HepG2 (cell line): ENCODE results near the gene NT5DC1. TPM values are rescaled to one million over a fixed set of nuclear protein-coding genes. Genes with fewer than 3 reads are reported as not detected.

Experiments used
- ATAC-seq: fragments of 200-7000 bp; cut with Tn5 transposase; 3 replicates; pipeline ENCODE4 v1.9.1; 2020; ENCODE audit warnings: mild to moderate bottlenecking, moderate library complexity
- BruUV-seq: library from RNA; stranded (reverse); fragments of 400-500 nt; replicated peaks from 2 replicates; lab custom pipeline; 2021; lab: Mats Ljungman, UMichigan
- CTCF ChIA-PET: fragments of 300-600 bp; formaldehyde crosslinking; extraction: SDS; loops from one replicate; lab custom pipeline; 2021; ENCODE audit warnings: low total read pairs, inconsistent platforms, low intra/inter-chr PET ratio; lab: Yijun Ruan, JAX
- POLR2A ChIA-PET: fragments of 350-600 bp; sonication (Branson Sonifier 250); formaldehyde crosslinking; loops from one replicate; lab custom pipeline; 2020; ENCODE audit warnings: antibody characterized with exemption, inconsistent platforms; lab: Yijun Ruan, JAX
- DNase-seq: peaks from one replicate; pipeline ENCODE4 v3.0.0-alpha.2; 2015; ENCODE audit warnings: low spot score
- FAIRE-seq: peaks from 3 replicates; lab custom pipeline; 2011; peaks lifted over from hg19 to GRCh38; lab: Jason Lieb, UNC
- H2AFZ ChIP-seq: one replicate; pipeline ENCODE4 v1.6.1; 2011; ENCODE audit warnings: low read length, inconsistent platforms
- H3K27ac ChIP-seq: fragments of 300-600 bp; 3 replicates; pipeline ENCODE4 v1.8.0; 2011; ENCODE audit warnings: mixed run types, mild to moderate bottlenecking, mixed read lengths, low read length, inconsistent platforms; ENCODE audit not compliant: insufficient read depth; ENCODE audit errors: extremely low read length
- H3K27me3 ChIP-seq, 2 experiments: fragments of 200-600 bp in 1 of 2; 2 replicates in 1 of 2; 3 replicates in 1 of 2; pipeline versions ENCODE4 v1.6.0 to v1.8.0; 2011; ENCODE audit warnings: low read length in 2 of 2, mild to moderate bottlenecking in 2 of 2, moderate library complexity in 2 of 2, inconsistent platforms in 1 of 2; ENCODE audit not compliant: insufficient read depth in 2 of 2, control insufficient read depth in 1 of 2
- H3K36me3 ChIP-seq, 2 experiments: fragments of 200-600 bp in 1 of 2; replicated peaks in 1 of 2; 2 replicates in 1 of 2; 3 replicates in 1 of 2; pipeline versions ENCODE4 v1.5.1 to v1.8.0; 2011; ENCODE audit warnings: low read length in 2 of 2, inconsistent platforms in 1 of 2; ENCODE audit not compliant: insufficient read depth in 2 of 2, control insufficient read depth in 1 of 2
- H3K4me1 ChIP-seq: 2 replicates; pipeline ENCODE4 v1.5.1; 2012; ENCODE audit warnings: low read length, inconsistent platforms; ENCODE audit not compliant: insufficient read depth
- H3K4me2 ChIP-seq: 2 replicates; pipeline ENCODE4 v1.6.0; 2011; ENCODE audit warnings: low read depth, low read length, inconsistent platforms
- H3K4me3 ChIP-seq, 3 experiments: fragments of 200-600 bp in 1 of 3; sonication (generic), shearing (Covaris generic) in 1 of 3; replicated peaks in 1 of 3; 2 replicates each; pipeline ENCODE4 v1.5.1; 2011 to 2016; ENCODE audit warnings: low read length in 3 of 3, inconsistent platforms in 2 of 3, low read depth in 2 of 3, mild to moderate bottlenecking in 2 of 3, control low read depth in 1 of 3, mixed read lengths in 1 of 3; ENCODE audit not compliant: insufficient read depth in 1 of 3
- H3K79me2 ChIP-seq: one replicate; pipeline ENCODE4 v1.6.1; 2011; ENCODE audit warnings: low read length, inconsistent platforms; ENCODE audit not compliant: insufficient read depth
- H3K9ac ChIP-seq: 2 replicates; pipeline ENCODE4 v1.6.0; 2011; ENCODE audit warnings: mild to moderate bottlenecking, low read depth, low read length, inconsistent platforms; ENCODE audit not compliant: insufficient read depth
- H3K9me3 ChIP-seq: 2 replicates; pipeline ENCODE4 v1.5.1; 2012; ENCODE audit warnings: mild to moderate bottlenecking, low read length
- H4K20me1 ChIP-seq: 2 replicates; pipeline ENCODE4 v1.6.0; 2011; ENCODE audit warnings: inconsistent platforms, mild to moderate bottlenecking, low read length, moderate library complexity; ENCODE audit not compliant: insufficient read depth
- AKNA ChIP-seq: sonication (generic); formaldehyde crosslinking; IDR thresholded peaks from 2 replicates; pipeline ENCODE4 v1.4.0; 2020; ENCODE audit warnings: missing genetic modification reagents, borderline replicate concordance
- ARID5B ChIP-seq: IDR thresholded peaks from 2 replicates; pipeline ENCODE4 v1.4.0; 2020; ENCODE audit warnings: mild to moderate bottlenecking, missing genetic modification reagents
- ATM ChIP-seq: fragments of 450-650 bp; IDR thresholded peaks from 2 replicates; pipeline ENCODE4 v1.7.1; 2017; ENCODE audit warnings: mild to moderate bottlenecking, borderline replicate concordance
- IKZF4 ChIP-seq: sonication (generic); formaldehyde crosslinking; IDR thresholded peaks from 2 replicates; pipeline ENCODE4 v1.5.1; 2020; ENCODE audit warnings: borderline replicate concordance, mild to moderate bottlenecking, low read depth, missing genetic modification reagents; ENCODE audit errors: not compliant biosample characterization
- LBX2 ChIP-seq: sonication (generic); formaldehyde crosslinking; IDR thresholded peaks from 2 replicates; pipeline ENCODE4 v1.5.0; 2020; ENCODE audit warnings: missing genetic modification reagents, mild to moderate bottlenecking, borderline replicate concordance
- RAD21 ChIP-seq: fragments of 450-650 bp; formaldehyde crosslinking; IDR thresholded peaks from 2 replicates; pipeline ENCODE4 v1.5.0; 2020; ENCODE audit warnings: mild to moderate bottlenecking
- SOX6 ChIP-seq, 2 experiments: fragments of 450-650 bp in 1 of 2; sonication (generic) in 1 of 2; formaldehyde crosslinking in 1 of 2; IDR thresholded peaks; 2 replicates each; pipeline versions ENCODE4 v1.4.0 to v1.6.1; 2017 to 2020; ENCODE audit warnings: antibody characterized with exemption in 1 of 2, mild to moderate bottlenecking in 1 of 2, missing genetic modification reagents in 1 of 2
- TFE3 ChIP-seq: IDR thresholded peaks from 2 replicates; pipeline ENCODE4 v1.6.1; 2016
- ZBTB7B ChIP-seq: sonication (generic); formaldehyde crosslinking; IDR thresholded peaks from 2 replicates; pipeline ENCODE4 v1.4.0; 2020; ENCODE audit warnings: missing genetic modification reagents
- WGBS: methylation state at CpG from one replicate; pipeline ENCODE4 v1.1.6; 2017; ENCODE audit warnings: low lambda C conversion rate; 5-methylcytosine and 5-hydroxymethylcytosine counted together
- in situ Hi-C: cut with HindIII; loops from 2 replicates; pipeline ENCODE4 v1.10.0; 2017; ENCODE audit warnings: low pct_unique_long_range_greater_than_20kb; ENCODE audit not compliant: extremely low pct_ligation_motif_present
- intact Hi-C: fragments of 100-400 bp; cut with micrococcal nuclease; formaldehyde crosslinking; loops from one replicate; pipeline ENCODE4 v1.10.0; 2022; ENCODE audit not compliant: unreplicated experiment
- polyA plus RNA-seq, 8 experiments: library from polyadenylated mRNA; depleted of rRNA in 3 of 8; stranded (reverse) in 7 of 8; unstranded in 1 of 8; fragments of >200 nt; fragmentation: Illumina TruSeq in 4 of 8; extraction: Trizol in 4 of 8; gene quantifications; 2 replicates each; pipeline versions ENCODE4 v1.2.1 to v1.2.3, GENCODE V29; 2011 to 2016; ENCODE audit warnings: low read depth in 4 of 8, missing spikeins in 1 of 8, mixed read lengths in 1 of 8; ENCODE audit not compliant: insufficient read depth in 1 of 8
- total RNA-seq, 5 experiments: library from RNA; depleted of rRNA; stranded (reverse); fragments of >200 nt; fragmentation: Illumina TruSeq; extraction: Trizol; gene quantifications; 2 replicates each; pipeline ENCODE4 v1.2.3, GENCODE V29; 2016; ENCODE audit warnings: low read depth in 1 of 5

The NT5DC1 gene
- total and polyA plus RNA-seq, 2 of the 13 experiments (the other 11 are each of a cell fraction or from before 2014, with no cell fraction given) = 27.0 to 56.1 TPM

- TF ChIP-seq AKNA (CRISPR knock-in tag) (no peak), RAD21 (CRISPR knock-in tag) (no peak), IKZF4 (CRISPR knock-in tag) (no peak), TFE3 (CRISPR knock-in tag) (no peak)
Observed at GRCh38 chr6:116126032-116126431, 25.4 kb downstream of the NT5DC1 start, which contains the start of gene COL10A1 (continued).

GRCh38 chr6:116127771-116128493, 27.3 kb downstream of the NT5DC1 start:
- DNase-seq (peak; percentile 73), FAIRE-seq (no peak), ATAC-seq (peak; percentile 73)
- intact Hi-C loops (no loop called here), in situ Hi-C loops (no loop called here)
- H3K9me3 ChIP-seq = no peaks in the 10 kb centered on the region
- no peaks in the 10 kb centered on the region for H3K27me3 ChIP-seq
- CTCF ChIA-PET = no interaction called here
- BruUV-seq = no TSS peak
- peaks cover 15% of the 10 kb centered on the region for H3K4me1 ChIP-seq
- WGBS = 93% methylated on average over 2 of the region's 2 CpGs
- no peak overlapping the region for H2AFZ ChIP-seq
- H3K36me3 ChIP-seq = no peaks in the 10 kb centered on the region; a peak in 1 of 5 replicates
- H3K4me3 ChIP-seq = no peak overlapping the region
- peak overlapping the region; percentile 12 for H3K27ac ChIP-seq
- no peaks in the 10 kb centered on the region for H3K79me2 ChIP-seq
- no peak overlapping the region for H3K9ac ChIP-seq
- H4K20me1 ChIP-seq = no peaks in the 10 kb centered on the region
- peak overlapping the region; percentile 8; the same call in 1 of the 2 replicates for H3K4me2 ChIP-seq
- POLR2A ChIA-PET = interaction anchor here (1.1 kb wide), 1 partner anchor 27 kb away, joined by 3 read pairs; the partner anchor contains the start of gene NT5DC1
- TF ChIP-seq ZBTB7B (no peak), ARID5B (peak; percentile 46; the same call in 1 of the 2 replicates), ATM (no peak), SOX6 (IDR thresholded peaks at IDR 0.05) (no peak), SOX6 (CRISPR knock-in tag; IDR thresholded peaks at IDR 0.05) (peak; percentile 10; the same call in 1 of the 2 replicates), LBX2 (CRISPR knock-in tag) (no peak)
